ENCODE data around the gene KLF13. TPM values are rescaled to one million over a fixed set of nuclear protein-coding genes. Genes with fewer than 3 reads are reported as not detected.
A peak's percentile ranks its signal among the peaks of the same experiment; 100 is the strongest.
"Not testable (repeated sequence)": the region's sequence is repeated elsewhere in the genome, so short reads cannot be mapped to it uniquely, and the experiment has no call there.

KLF13 gene
- total RNA-seq, 1 experiment from 2014 or later = 32.9 TPM

GRCh38 chr15:31352339-31352751, 25.7 kb downstream of the KLF13 start:
- DNase-seq = no peak
- Histone ChIP-seq H3K36me3 (ENCODE audit: insufficient read depth, low read length) (no peaks in the 10 kb centered on the region), H3K27me3 (ENCODE audit: low read length) (no peaks in the 10 kb centered on the region), H4K20me1 (ENCODE audit: insufficient read depth, low read depth, low read length) (peaks cover 19% of the 10 kb centered on the region; the same call in 1 of the 2 replicates), H2AFZ (ENCODE audit: low read length) (no peak overlapping the region), H3K27ac (ENCODE audit: low read length) (peak overlapping the region; percentile 74), H3K9me3 (ENCODE audit: low read length) (no peaks in the 10 kb centered on the region), H3K9me2 (replicated peaks; ENCODE audit: insufficient read depth, low read length) (no peaks in the 10 kb centered on the region), H3K79me2 (ENCODE audit: low read length) (peaks cover 90% of the 10 kb centered on the region), H3K4me1 (ENCODE audit: low read length) (peaks cover 76% of the 10 kb centered on the region), H3K4me3 (ENCODE audit: low read length) (no peak overlapping the region; the same call in 1 of the 2 replicates), H3K9ac (ENCODE audit: low read length) (peak overlapping the region; percentile 51), H3K4me2 (ENCODE audit: low read depth, low read length, poor library complexity, severe bottlenecking) (peak overlapping the region; percentile 44)

- H3K79me2 ChIP-seq (ENCODE audit: low read length) = peaks cover 89% of the 10 kb centered on the region
These were observed 26.5 kb downstream of the KLF13 start for GRCh38 chr15:31352911-31353811.

DNA sequence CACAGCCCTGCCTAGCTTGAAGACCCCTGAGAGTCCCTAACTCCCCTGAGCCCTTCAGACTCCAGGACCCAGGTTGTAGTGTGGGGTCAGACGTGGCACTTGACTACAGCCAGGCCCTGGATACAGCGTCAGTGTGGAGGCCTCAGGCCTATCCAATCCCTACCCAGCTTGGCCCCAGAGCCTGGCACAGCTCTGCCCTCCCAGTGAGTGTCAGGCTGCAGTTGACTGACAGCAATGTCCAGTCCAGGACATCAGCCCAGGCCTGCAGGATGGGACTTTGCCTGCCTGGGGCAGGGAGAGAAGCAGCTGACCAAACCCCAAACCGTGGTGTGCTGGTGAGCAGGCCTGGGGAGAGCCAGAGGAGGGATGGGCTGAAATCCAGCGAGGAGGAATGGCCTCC, 27.3 kb downstream of the KLF13 start:
- Histone ChIP-seq H3K9me3 (ENCODE audit: low read length) (no peaks in the 10 kb centered on the region), H3K36me3 (ENCODE audit: insufficient read depth, low read length) (no peaks in the 10 kb centered on the region), H3K27me3 (ENCODE audit: low read length) (no peaks in the 10 kb centered on the region), H3K79me2 (ENCODE audit: low read length) (peaks cover 90% of the 10 kb centered on the region), H3K9me2 (replicated peaks; ENCODE audit: insufficient read depth, low read length) (no peaks in the 10 kb centered on the region), H3K27ac (ENCODE audit: low read length) (peak overlapping the region; percentile 74), H3K4me3 (ENCODE audit: low read length) (no peak overlapping the region), H3K4me2 (ENCODE audit: low read depth, low read length, poor library complexity, severe bottlenecking) (no peak overlapping the region), H3K9ac (ENCODE audit: low read length) (peak overlapping the region; percentile 51; the same call in 1 of the 2 replicates), H2AFZ (ENCODE audit: low read length) (no peak overlapping the region), H3K4me1 (ENCODE audit: low read length) (peaks cover 80% of the 10 kb centered on the region), H4K20me1 (ENCODE audit: insufficient read depth, low read depth, low read length) (peaks cover 11% of the 10 kb centered on the region; the same call in 1 of the 2 replicates)
- DNase-seq = no peak

More at GRCh38 chr15:31352911-31353811, 26.5 kb downstream of the KLF13 start:
- Histone ChIP-seq H3K9ac (ENCODE audit: low read length) (peak overlapping the region; percentile 51), H3K9me3 (ENCODE audit: low read length) (no peaks in the 10 kb centered on the region), H3K36me3 (ENCODE audit: insufficient read depth, low read length) (no peaks in the 10 kb centered on the region), H2AFZ (ENCODE audit: low read length) (no peak overlapping the region), H3K4me1 (ENCODE audit: low read length) (peaks cover 77% of the 10 kb centered on the region), H3K4me2 (ENCODE audit: low read depth, low read length, poor library complexity, severe bottlenecking) (peak overlapping the region; percentile 44), H3K27ac (ENCODE audit: low read length) (peak overlapping the region; percentile 74), H4K20me1 (ENCODE audit: insufficient read depth, low read depth, low read length) (peaks cover 14% of the 10 kb centered on the region; the same call in 1 of the 2 replicates), H3K27me3 (ENCODE audit: low read length) (no peaks in the 10 kb centered on the region), H3K9me2 (replicated peaks; ENCODE audit: insufficient read depth, low read length) (no peaks in the 10 kb centered on the region), H3K4me3 (ENCODE audit: low read length) (peak overlapping the region; percentile 1; the same call in 1 of the 2 replicates)
- DNase-seq = no peak

- H3K27me3 ChIP-seq (ENCODE audit: low read length); H3K9ac ChIP-seq (ENCODE audit: low read length); H3K4me3 ChIP-seq (ENCODE audit: low read length); DNase-seq; H3K36me3 ChIP-seq (ENCODE audit: insufficient read depth, low read length); H2AFZ ChIP-seq (ENCODE audit: low read length); H3K9me3 ChIP-seq (ENCODE audit: low read length); H3K9me2 ChIP-seq (replicated peaks; ENCODE audit: insufficient read depth, low read length); H3K27ac ChIP-seq (ENCODE audit: low read length); H3K4me2 ChIP-seq (ENCODE audit: low read depth, low read length, poor library complexity, severe bottlenecking); H4K20me1 ChIP-seq (ENCODE audit: insufficient read depth, low read depth, low read length): not testable (repeated sequence)
- Histone ChIP-seq H3K79me2 (ENCODE audit: low read length) (peaks cover 91% of the 10 kb centered on the region), H3K4me1 (ENCODE audit: low read length) (peaks cover 81% of the 10 kb centered on the region)
These were observed 29.5 kb downstream of the KLF13 start for GRCh38 chr15:31356097-31356496.

DNA sequence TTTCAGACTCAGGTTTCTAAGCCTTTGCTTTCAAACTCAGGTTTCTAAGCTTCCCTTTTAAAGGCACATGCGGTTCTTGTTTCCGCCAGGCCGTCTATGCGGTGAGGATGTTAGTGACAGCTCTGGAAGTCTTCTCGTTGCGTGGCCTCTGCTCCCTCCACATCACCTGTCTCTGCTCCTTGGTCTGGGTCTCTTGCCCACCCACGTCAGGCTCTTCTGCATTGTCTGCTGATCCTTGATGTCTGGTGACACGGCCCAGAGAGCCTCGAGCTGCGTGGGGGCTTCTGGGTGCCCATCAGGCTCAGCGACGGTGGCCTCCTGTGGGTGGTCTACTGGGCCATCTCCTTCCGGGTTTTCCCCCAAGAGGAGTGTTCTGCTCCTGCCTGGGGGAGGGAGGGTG, 30.5 kb downstream of the KLF13 start:
- H4K20me1 ChIP-seq (ENCODE audit: insufficient read depth, low read depth, low read length) = peaks cover 5% of the 10 kb centered on the region; the same call in 1 of the 2 replicates
- H3K36me3 ChIP-seq (ENCODE audit: insufficient read depth, low read length) = no peaks in the 10 kb centered on the region
- H3K79me2 ChIP-seq (ENCODE audit: low read length) = peaks cover 90% of the 10 kb centered on the region
- H3K9me3 ChIP-seq (ENCODE audit: low read length) = no peaks in the 10 kb centered on the region
- H3K4me2 ChIP-seq (ENCODE audit: low read depth, low read length, poor library complexity, severe bottlenecking) = no peak overlapping the region
- DNase-seq = no peak
- H3K9ac ChIP-seq (ENCODE audit: low read length) = no peak overlapping the region
- H3K4me1 ChIP-seq (ENCODE audit: low read length) = peaks cover 81% of the 10 kb centered on the region
- H3K9me2 ChIP-seq (replicated peaks; ENCODE audit: insufficient read depth, low read length) = no peaks in the 10 kb centered on the region
- H3K4me3 ChIP-seq (ENCODE audit: low read length) = no peak overlapping the region
- no peaks in the 10 kb centered on the region for H3K27me3 ChIP-seq (ENCODE audit: low read length)
- H2AFZ ChIP-seq (ENCODE audit: low read length) = no peak overlapping the region
- H3K27ac ChIP-seq (ENCODE audit: low read length) = peak overlapping the region; percentile 23; the same call in 1 of the 2 replicates

DNA sequence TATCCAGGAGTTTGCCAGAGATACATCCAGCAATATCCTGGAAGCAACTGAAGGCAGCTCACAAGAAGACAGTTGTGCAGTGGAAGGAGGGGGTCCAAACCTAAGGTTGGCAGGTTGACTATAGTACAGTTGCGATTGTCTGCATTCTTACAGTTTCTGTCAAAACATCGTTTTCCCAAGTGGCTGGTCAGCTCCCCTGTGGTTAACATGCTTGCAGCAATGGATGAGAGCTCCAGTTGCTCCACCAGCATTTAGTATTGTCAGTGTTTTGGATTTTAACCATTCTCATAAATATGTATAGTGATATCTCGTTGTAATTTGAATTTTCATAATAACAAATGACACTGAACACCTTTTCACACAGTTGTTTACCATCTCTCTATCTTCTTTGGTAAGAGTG, 31.5 kb downstream of the KLF13 start:
- H4K20me1 ChIP-seq (ENCODE audit: insufficient read depth, low read depth, low read length) = no peaks in the 10 kb centered on the region; the same call in 1 of the 2 replicates
- H3K9ac ChIP-seq (ENCODE audit: low read length) = no peak overlapping the region
- no peaks in the 10 kb centered on the region for H3K27me3 ChIP-seq (ENCODE audit: low read length)
- no peaks in the 10 kb centered on the region for H3K9me2 ChIP-seq (replicated peaks; ENCODE audit: insufficient read depth, low read length)
- H3K27ac ChIP-seq (ENCODE audit: low read length) = 0 out of 2 replicates have a peak overlapping the region, but pooled peaks have one; percentile 19
- H3K9me3 ChIP-seq (ENCODE audit: low read length) = no peaks in the 10 kb centered on the region
- no peaks in the 10 kb centered on the region for H3K36me3 ChIP-seq (ENCODE audit: insufficient read depth, low read length)
- no peak overlapping the region for H2AFZ ChIP-seq (ENCODE audit: low read length)
- no peak overlapping the region for H3K4me3 ChIP-seq (ENCODE audit: low read length)
- peaks cover 81% of the 10 kb centered on the region for H3K4me1 ChIP-seq (ENCODE audit: low read length)
- no peak for DNase-seq
- no peak overlapping the region for H3K4me2 ChIP-seq (ENCODE audit: low read depth, low read length, poor library complexity, severe bottlenecking)
- peaks cover 90% of the 10 kb centered on the region for H3K79me2 ChIP-seq (ENCODE audit: low read length)

GRCh38 chr15:31358957-31359701, 32.5 kb downstream of the KLF13 start:
- Histone ChIP-seq H3K9me2 (replicated peaks; ENCODE audit: insufficient read depth, low read length) (no peaks in the 10 kb centered on the region), H4K20me1 (ENCODE audit: insufficient read depth, low read depth, low read length) (no peaks in the 10 kb centered on the region; the same call in 1 of the 2 replicates), H3K27me3 (ENCODE audit: low read length) (no peaks in the 10 kb centered on the region), H3K79me2 (ENCODE audit: low read length) (peaks cover 90% of the 10 kb centered on the region), H3K9ac (ENCODE audit: low read length) (peak overlapping the region; percentile 46; the same call in 1 of the 2 replicates), H3K27ac (ENCODE audit: low read length) (peak overlapping the region; percentile 93), H2AFZ (ENCODE audit: low read length) (no peak overlapping the region), H3K4me3 (ENCODE audit: low read length) (no peak overlapping the region), H3K4me1 (ENCODE audit: low read length) (peaks cover 80% of the 10 kb centered on the region), H3K4me2 (ENCODE audit: low read depth, low read length, poor library complexity, severe bottlenecking) (no peak overlapping the region), H3K9me3 (ENCODE audit: low read length) (no peaks in the 10 kb centered on the region), H3K36me3 (ENCODE audit: insufficient read depth, low read length) (no peaks in the 10 kb centered on the region)
- no peak for DNase-seq

DNA sequence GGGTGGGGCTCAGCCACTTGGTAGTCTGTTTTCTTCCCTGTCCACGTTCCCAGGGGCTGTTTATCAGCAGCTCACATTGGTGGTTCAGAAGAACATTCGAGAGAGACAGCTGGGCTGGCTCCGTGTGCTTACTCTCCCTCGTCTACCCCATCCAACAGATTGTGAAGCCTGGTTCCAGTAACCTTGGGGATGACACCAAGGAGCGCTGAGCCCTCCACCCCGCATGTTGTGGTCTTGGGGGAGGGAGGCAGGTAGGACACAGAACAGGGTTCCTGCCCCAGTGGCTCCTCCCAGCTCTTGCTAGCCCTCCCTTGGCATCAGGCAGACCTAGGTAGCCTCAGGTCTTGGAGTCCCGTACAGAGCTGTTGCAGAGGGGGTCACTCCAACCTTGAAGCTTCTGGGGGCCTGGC, 33.1 kb downstream of the KLF13 start:
- peak overlapping the region; percentile 46 for H3K9ac ChIP-seq (ENCODE audit: low read length)
- no peaks in the 10 kb centered on the region; the same call in 1 of the 2 replicates for H4K20me1 ChIP-seq (ENCODE audit: insufficient read depth, low read depth, low read length)
- no peak overlapping the region for H2AFZ ChIP-seq (ENCODE audit: low read length)
- H3K27ac ChIP-seq (ENCODE audit: low read length) = peak overlapping the region; percentile 93
- peaks cover 86% of the 10 kb centered on the region for H3K4me1 ChIP-seq (ENCODE audit: low read length)
- no peak for DNase-seq
- no peak overlapping the region for H3K4me2 ChIP-seq (ENCODE audit: low read depth, low read length, poor library complexity, severe bottlenecking)
- no peak overlapping the region for H3K4me3 ChIP-seq (ENCODE audit: low read length)
- H3K9me2 ChIP-seq (replicated peaks; ENCODE audit: insufficient read depth, low read length) = no peaks in the 10 kb centered on the region
- H3K36me3 ChIP-seq (ENCODE audit: insufficient read depth, low read length) = no peaks in the 10 kb centered on the region
- no peaks in the 10 kb centered on the region for H3K27me3 ChIP-seq (ENCODE audit: low read length)
- H3K9me3 ChIP-seq (ENCODE audit: low read length) = no peaks in the 10 kb centered on the region
- peaks cover 93% of the 10 kb centered on the region for H3K79me2 ChIP-seq (ENCODE audit: low read length)

All from Karpas-422 (cell line).